ENCODE results near the gene BAX.

GRCh38 chr19:48999481-49000325 lies 45.0 kb downstream of the BAX start:
- no peak for TF ChIP-seq POLR2A (IDR thresholded peaks at IDR 0.05; ENCODE audit: low read depth, low read length)
- TF ChIP-seq CTCF (conservative IDR thresholded peaks at IDR 0.05; ENCODE audit: low read depth, low read length): peak; percentile 71
- no peak for TF ChIP-seq MXI1 (IDR thresholded peaks at IDR 0.05; ENCODE audit: borderline replicate concordance, low read depth, low read length)
- TF ChIP-seq BHLHE40 (IDR thresholded peaks at IDR 0.05; ENCODE audit: low read depth, low read length): no peak
- TF ChIP-seq MAFK (IDR thresholded peaks at IDR 0.05; ENCODE audit: low read depth, low read length): no peak
- peak; percentile 77 for TF ChIP-seq RAD21 (IDR thresholded peaks at IDR 0.05; ENCODE audit: low read length)
- peak; percentile 69 for TF ChIP-seq SMC3 (IDR thresholded peaks at IDR 0.05; ENCODE audit: low read depth, low read length)
- TF ChIP-seq USF2 (IDR thresholded peaks at IDR 0.05; ENCODE audit: low read depth, low read length): no peak

Measured in IMR-90 (cell line).